Transverse colon (tissue), 3 donors: ENCODE data around the gene DLG2.

Experiments
- POLR2A ChIP-seq: fragments of 450-650 bp; IDR thresholded peaks from one replicate; pipeline ENCODE4 v1.6.1; 2016; ENCODE audit warnings: antibody characterized with exemption, mild to moderate bottlenecking, moderate library complexity
- TF ChIP-seq, protein P1 (sequence below), 5 experiments: fragments of 200-600 bp in 3 of 5; fragments of 450-650 bp in 2 of 5; sonication (generic) in 3 of 5; IDR thresholded peaks; 1 replicate in 2 of 5; 2 replicates in 3 of 5; pipeline ENCODE4 v1.5.1; 2016 to 2017; ENCODE audit warnings: antibody characterized with exemption in 5 of 5, inconsistent platforms in 3 of 5, mild to moderate bottlenecking in 2 of 5, moderate library complexity in 1 of 5

DNA sequence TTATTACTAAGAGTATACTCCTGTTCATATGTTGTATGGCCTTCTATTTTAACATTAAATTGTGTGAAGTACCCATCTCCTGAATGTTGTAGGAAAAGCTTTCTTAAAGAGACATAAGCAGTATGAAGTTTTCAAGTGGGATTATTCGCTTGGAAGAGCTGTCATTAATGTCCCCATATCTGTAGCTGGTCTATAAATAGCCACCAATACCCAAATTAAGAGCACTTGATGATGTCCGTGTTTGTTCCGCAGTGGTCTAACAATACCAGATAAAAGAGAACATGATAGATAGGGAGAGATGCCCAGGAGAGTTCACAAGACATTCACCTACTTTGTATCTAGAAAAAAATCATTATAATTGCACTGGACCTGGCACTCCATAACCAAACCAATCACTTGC is 527.6 kb downstream of the DLG2 start:
- TF ChIP-seq, protein P1, sequence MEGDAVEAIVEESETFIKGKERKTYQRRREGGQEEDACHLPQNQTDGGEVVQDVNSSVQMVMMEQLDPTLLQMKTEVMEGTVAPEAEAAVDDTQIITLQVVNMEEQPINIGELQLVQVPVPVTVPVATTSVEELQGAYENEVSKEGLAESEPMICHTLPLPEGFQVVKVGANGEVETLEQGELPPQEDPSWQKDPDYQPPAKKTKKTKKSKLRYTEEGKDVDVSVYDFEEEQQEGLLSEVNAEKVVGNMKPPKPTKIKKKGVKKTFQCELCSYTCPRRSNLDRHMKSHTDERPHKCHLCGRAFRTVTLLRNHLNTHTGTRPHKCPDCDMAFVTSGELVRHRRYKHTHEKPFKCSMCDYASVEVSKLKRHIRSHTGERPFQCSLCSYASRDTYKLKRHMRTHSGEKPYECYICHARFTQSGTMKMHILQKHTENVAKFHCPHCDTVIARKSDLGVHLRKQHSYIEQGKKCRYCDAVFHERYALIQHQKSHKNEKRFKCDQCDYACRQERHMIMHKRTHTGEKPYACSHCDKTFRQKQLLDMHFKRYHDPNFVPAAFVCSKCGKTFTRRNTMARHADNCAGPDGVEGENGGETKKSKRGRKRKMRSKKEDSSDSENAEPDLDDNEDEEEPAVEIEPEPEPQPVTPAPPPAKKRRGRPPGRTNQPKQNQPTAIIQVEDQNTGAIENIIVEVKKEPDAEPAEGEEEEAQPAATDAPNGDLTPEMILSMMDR (IDR thresholded peaks at IDR 0.05): no peak
- TF ChIP-seq POLR2A: no peak
